GM12878 (cell line): ENCODE data around the gene ACTR8. TPM values are rescaled to one million over a fixed set of nuclear protein-coding genes. Genes with fewer than 3 reads are reported as not detected.

Experiments used
- CHD1 ChIP-seq: IDR thresholded peaks from 2 replicates; pipeline ENCODE4 v1.6.1; 2012; ENCODE audit warnings: low read depth, low read length, improper control_type of control experiment
- ETV6 ChIP-seq, 2 experiments: fragments of 450-650 bp in 1 of 2; IDR thresholded peaks in 1 of 2; conservative IDR thresholded peaks in 1 of 2; 2 replicates each; pipeline ENCODE4 v1.6.1; 2014; ENCODE audit warnings: antibody characterized with exemption in 1 of 2, borderline replicate concordance in 1 of 2, low read depth in 1 of 2, mild to moderate bottlenecking in 1 of 2, moderate library complexity in 1 of 2
- EZH2 ChIP-seq: IDR thresholded peaks from 2 replicates; pipeline ENCODE4 v1.6.1; 2012; ENCODE audit warnings: low read depth, mild to moderate bottlenecking, control low read depth, inconsistent platforms, low read length, borderline replicate concordance; ENCODE audit not compliant: control insufficient read depth
- HCFC1 ChIP-seq: fragments of 150-350 bp; IDR thresholded peaks from 2 replicates; pipeline ENCODE4 v1.6.1; 2014; ENCODE audit warnings: low read length
- HDGF ChIP-seq: fragments of 450-650 bp; IDR thresholded peaks from 2 replicates; pipeline ENCODE4 v1.6.1; 2016; ENCODE audit warnings: antibody characterized with exemption
- KLF5 ChIP-seq: fragments of 450-650 bp; IDR thresholded peaks from 2 replicates; pipeline ENCODE4 v1.6.1; 2014; ENCODE audit warnings: mild to moderate bottlenecking; ENCODE audit not compliant: partially characterized antibody
- NFXL1 ChIP-seq: fragments of 450-650 bp; IDR thresholded peaks from 2 replicates; pipeline ENCODE4 v1.6.1; 2017; ENCODE audit warnings: antibody characterized with exemption, mild to moderate bottlenecking, borderline replicate concordance
- NFYB ChIP-seq: IDR thresholded peaks from 2 replicates; pipeline ENCODE4 v1.6.1; 2011; ENCODE audit warnings: low read depth, mild to moderate bottlenecking, low read length, improper control_type of control experiment, moderate library complexity; ENCODE audit not compliant: insufficient read depth
- NRF1 ChIP-seq: conservative IDR thresholded peaks from 2 replicates; pipeline ENCODE4 v1.6.1; 2011; ENCODE audit warnings: mild to moderate bottlenecking, low read depth, low read length, improper control_type of control experiment
- PML ChIP-seq: IDR thresholded peaks from 2 replicates; pipeline ENCODE4 v1.6.1; 2012; ENCODE audit warnings: low read length, inconsistent platforms
- RCOR1 ChIP-seq: conservative IDR thresholded peaks from 2 replicates; pipeline ENCODE4 v1.6.1; 2012; ENCODE audit warnings: low read depth, low read length, improper control_type of control experiment
- SIX5 ChIP-seq: IDR thresholded peaks from 2 replicates; pipeline ENCODE4 v1.6.1; 2011; ENCODE audit warnings: mild to moderate bottlenecking, low read depth, low read length, moderate library complexity; ENCODE audit not compliant: severe bottlenecking
- SPI1 ChIP-seq: IDR thresholded peaks from 2 replicates; pipeline ENCODE4 v1.6.1; 2011; ENCODE audit warnings: low read depth, mild to moderate bottlenecking, low read length, moderate library complexity, borderline replicate concordance; ENCODE audit not compliant: insufficient read depth
- SRF ChIP-seq, 2 experiments: IDR thresholded peaks; 2 replicates each; pipeline ENCODE4 v1.6.1; 2011; ENCODE audit warnings: low read depth in 2 of 2, low read length in 2 of 2, mild to moderate bottlenecking in 1 of 2, moderate library complexity in 1 of 2
- STAT1 ChIP-seq: fragments of 450-650 bp; conservative IDR thresholded peaks from 2 replicates; pipeline ENCODE4 v1.6.1; 2014; ENCODE audit warnings: antibody characterized with exemption, mild to moderate bottlenecking
- WRNIP1 ChIP-seq: IDR thresholded peaks from 2 replicates; pipeline ENCODE4 v1.6.1; 2011; ENCODE audit warnings: low read depth, low read length, improper control_type of control experiment, borderline replicate concordance
- YY1 ChIP-seq: IDR thresholded peaks from 2 replicates; pipeline ENCODE4 v1.6.1; 2011; ENCODE audit warnings: low read depth, mild to moderate bottlenecking, low read length
- ZBED1 ChIP-seq: IDR thresholded peaks from 2 replicates; pipeline ENCODE4 v1.6.1; 2016; ENCODE audit warnings: borderline replicate concordance
- polyA plus RNA-seq, 11 experiments: library from polyadenylated mRNA; depleted of rRNA in 4 of 11; unstranded in 6 of 11; stranded (reverse) in 5 of 11; fragments of >200 nt; fragmentation: Nextera tagmentation in 4 of 11; fragmentation: Illumina TruSeq in 1 of 11; extraction: Ambion mirVana in 4 of 11; extraction: Trizol in 1 of 11; gene quantifications; 1 replicate in 1 of 11; 2 replicates in 10 of 11; pipeline versions ENCODE4 v1.2.1 to v1.2.3, GENCODE V29; 2011 to 2016; ENCODE audit warnings: inconsistent platforms in 2 of 11, missing spikeins in 2 of 11, low read depth in 1 of 11
- total RNA-seq, 4 experiments: library from RNA; depleted of rRNA in 3 of 4; stranded (reverse); fragments of >200 nt in 3 of 4; fragmentation: Illumina TruSeq in 1 of 4; extraction: Trizol in 1 of 4; gene quantifications; 2 replicates each; pipeline versions ENCODE4 v1.2.1 to v1.2.3, GENCODE V29; 2013 to 2021
- TF ChIP-seq, protein P1 (sequence below): fragments of 450-650 bp; IDR thresholded peaks from 2 replicates; pipeline ENCODE4 v1.6.1; 2016; ENCODE audit warnings: mild to moderate bottlenecking
- TF ChIP-seq, protein P2 (sequence below): fragments of 450-650 bp; formaldehyde crosslinking; IDR thresholded peaks from 2 replicates; pipeline ENCODE4 v1.4.0; 2022; ENCODE audit warnings: mild to moderate bottlenecking, moderate library complexity
- TF ChIP-seq, protein P3 (sequence below): fragments of 150-350 bp; IDR thresholded peaks from 2 replicates; pipeline ENCODE4 v1.6.1; 2016; ENCODE audit warnings: low read depth, low read length
- TF ChIP-seq, protein P4 (sequence below): fragments of 450-650 bp; IDR thresholded peaks from 2 replicates; pipeline ENCODE4 v1.6.1; 2017; ENCODE audit warnings: borderline replicate concordance

ACTR8 gene
- total and polyA plus RNA-seq, 10 of the 15 experiments (the other 5 are each of a cell fraction or from before 2014, with no cell fraction given) = 5.3 to 35.7 (median 26.4) TPM

DNA sequence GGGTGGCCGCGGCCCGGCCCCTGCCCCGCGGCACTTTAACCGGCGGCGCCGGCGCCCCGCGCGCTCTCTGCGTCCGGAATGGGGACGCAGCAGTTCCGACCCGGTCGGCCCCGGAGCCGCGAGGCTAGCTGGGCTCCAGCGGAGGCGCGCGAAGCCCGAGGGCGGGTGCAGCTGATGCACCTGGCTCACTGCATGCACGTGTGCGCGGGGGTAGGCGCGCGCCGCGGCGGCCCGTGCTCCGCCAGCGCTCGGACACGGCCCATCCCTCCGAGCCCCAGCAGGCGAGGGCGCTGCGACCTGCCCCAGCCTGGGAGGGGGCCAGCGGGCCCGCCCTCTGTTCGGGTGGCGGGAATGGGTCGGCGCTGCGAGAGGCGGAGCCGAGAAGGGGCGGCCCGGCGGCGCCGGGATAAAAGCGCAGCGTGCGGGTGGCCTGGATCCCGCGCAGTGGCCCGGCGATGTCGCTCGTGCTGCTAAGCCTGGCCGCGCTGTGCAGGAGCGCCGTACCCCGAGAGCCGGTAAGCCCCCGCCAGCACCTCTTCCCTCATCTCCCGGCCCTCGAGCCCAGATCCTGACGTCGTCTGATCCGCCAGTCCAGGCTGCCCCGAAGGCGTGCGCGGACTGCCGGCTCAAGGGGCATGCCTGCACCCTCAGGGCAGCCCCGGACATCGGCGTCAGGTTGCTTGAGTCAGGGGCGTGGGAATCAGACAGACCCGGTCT lies 35.7 kb downstream of the ACTR8 start, which contains the start of the genes CHDH and IL17RB (continued):
- TF ChIP-seq, protein P1, sequence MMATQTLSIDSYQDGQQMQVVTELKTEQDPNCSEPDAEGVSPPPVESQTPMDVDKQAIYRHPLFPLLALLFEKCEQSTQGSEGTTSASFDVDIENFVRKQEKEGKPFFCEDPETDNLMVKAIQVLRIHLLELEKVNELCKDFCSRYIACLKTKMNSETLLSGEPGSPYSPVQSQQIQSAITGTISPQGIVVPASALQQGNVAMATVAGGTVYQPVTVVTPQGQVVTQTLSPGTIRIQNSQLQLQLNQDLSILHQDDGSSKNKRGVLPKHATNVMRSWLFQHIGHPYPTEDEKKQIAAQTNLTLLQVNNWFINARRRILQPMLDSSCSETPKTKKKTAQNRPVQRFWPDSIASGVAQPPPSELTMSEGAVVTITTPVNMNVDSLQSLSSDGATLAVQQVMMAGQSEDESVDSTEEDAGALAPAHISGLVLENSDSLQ = no peak
- TF ChIP-seq ZBED1 (no peak), KLF5 (peak; percentile 69), CHD1 (no peak), HDGF (no peak), WRNIP1 (no peak), STAT1 (no peak), NRF1 (no peak), RCOR1 (no peak), NFXL1 (no peak), PML (no peak), ETV6 (conservative IDR thresholded peaks at IDR 0.05 in 1 of 2, IDR thresholded peaks at IDR 0.05 in 1 of 2; ENCODE audit: borderline replicate concordance in 1 of 2, low read depth in 1 of 2) (no peak), HCFC1 (no peak), EZH2 (no peak), YY1 (no peak), NFYB (no peak), SIX5 (no peak), SRF (IDR thresholded peaks at IDR 0.05; ENCODE audit: low read depth in 2 of 2, low read length in 2 of 2) (no peak), SPI1 (no peak)
- TF ChIP-seq, protein P2, sequence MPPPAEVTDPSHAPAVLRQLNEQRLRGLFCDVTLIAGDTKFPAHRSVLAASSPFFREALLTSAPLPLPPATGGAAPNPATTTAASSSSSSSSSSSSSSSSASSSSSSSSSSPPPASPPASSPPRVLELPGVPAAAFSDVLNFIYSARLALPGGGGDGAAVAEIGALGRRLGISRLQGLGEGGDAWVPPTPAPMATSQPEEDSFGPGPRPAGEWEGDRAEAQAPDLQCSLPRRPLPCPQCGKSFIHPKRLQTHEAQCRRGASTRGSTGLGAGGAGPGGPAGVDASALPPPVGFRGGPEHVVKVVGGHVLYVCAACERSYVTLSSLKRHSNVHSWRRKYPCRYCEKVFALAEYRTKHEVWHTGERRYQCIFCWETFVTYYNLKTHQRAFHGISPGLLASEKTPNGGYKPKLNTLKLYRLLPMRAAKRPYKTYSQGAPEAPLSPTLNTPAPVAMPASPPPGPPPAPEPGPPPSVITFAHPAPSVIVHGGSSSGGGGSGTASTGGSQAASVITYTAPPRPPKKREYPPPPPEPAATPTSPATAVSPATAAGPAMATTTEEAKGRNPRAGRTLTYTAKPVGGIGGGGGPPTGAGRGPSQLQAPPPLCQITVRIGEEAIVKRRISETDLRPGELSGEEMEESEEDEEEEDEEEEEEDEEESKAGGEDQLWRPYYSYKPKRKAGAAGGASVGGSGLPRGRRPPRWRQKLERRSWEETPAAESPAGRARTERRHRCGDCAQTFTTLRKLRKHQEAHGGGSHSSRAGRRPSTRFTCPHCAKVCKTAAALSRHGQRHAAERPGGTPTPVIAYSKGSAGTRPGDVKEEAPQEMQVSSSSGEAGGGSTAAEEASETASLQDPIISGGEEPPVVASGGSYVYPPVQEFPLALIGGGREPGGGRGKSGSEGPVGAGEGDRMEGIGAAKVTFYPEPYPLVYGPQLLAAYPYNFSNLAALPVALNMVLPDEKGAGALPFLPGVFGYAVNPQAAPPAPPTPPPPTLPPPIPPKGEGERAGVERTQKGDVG = no peak
- TF ChIP-seq, protein P3, sequence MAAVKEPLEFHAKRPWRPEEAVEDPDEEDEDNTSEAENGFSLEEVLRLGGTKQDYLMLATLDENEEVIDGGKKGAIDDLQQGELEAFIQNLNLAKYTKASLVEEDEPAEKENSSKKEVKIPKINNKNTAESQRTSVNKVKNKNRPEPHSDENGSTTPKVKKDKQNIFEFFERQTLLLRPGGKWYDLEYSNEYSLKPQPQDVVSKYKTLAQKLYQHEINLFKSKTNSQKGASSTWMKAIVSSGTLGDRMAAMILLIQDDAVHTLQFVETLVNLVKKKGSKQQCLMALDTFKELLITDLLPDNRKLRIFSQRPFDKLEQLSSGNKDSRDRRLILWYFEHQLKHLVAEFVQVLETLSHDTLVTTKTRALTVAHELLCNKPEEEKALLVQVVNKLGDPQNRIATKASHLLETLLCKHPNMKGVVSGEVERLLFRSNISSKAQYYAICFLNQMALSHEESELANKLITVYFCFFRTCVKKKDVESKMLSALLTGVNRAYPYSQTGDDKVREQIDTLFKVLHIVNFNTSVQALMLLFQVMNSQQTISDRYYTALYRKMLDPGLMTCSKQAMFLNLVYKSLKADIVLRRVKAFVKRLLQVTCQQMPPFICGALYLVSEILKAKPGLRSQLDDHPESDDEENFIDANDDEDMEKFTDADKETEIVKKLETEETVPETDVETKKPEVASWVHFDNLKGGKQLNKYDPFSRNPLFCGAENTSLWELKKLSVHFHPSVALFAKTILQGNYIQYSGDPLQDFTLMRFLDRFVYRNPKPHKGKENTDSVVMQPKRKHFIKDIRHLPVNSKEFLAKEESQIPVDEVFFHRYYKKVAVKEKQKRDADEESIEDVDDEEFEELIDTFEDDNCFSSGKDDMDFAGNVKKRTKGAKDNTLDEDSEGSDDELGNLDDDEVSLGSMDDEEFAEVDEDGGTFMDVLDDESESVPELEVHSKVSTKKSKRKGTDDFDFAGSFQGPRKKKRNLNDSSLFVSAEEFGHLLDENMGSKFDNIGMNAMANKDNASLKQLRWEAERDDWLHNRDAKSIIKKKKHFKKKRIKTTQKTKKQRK = no peak
- TF ChIP-seq, protein P4, sequence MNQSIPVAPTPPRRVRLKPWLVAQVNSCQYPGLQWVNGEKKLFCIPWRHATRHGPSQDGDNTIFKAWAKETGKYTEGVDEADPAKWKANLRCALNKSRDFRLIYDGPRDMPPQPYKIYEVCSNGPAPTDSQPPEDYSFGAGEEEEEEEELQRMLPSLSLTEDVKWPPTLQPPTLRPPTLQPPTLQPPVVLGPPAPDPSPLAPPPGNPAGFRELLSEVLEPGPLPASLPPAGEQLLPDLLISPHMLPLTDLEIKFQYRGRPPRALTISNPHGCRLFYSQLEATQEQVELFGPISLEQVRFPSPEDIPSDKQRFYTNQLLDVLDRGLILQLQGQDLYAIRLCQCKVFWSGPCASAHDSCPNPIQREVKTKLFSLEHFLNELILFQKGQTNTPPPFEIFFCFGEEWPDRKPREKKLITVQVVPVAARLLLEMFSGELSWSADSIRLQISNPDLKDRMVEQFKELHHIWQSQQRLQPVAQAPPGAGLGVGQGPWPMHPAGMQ = no peak
